Measurements from ENCODE around the gene HOXD3.

DNA sequence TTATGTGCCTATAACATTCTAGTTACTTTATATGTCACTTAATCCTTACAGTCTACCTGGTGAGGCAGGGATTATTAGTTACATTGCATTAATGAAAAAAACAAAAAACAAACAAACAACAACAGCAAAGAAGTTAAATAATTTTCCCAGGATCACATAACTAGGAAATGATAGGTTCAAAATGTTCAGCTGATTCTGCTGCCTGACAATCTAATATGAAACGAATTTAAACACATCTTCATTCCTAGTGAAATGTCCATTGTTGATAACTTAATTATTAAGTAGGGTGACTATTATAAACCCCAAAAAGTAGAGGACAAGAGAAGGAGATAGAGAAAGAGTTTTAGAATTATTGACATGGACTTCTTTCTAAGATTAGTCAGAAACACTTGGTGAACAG is 54.0 kb downstream of the HOXD3 start:
- TF ChIP-seq EZH2 (IDR thresholded peaks at IDR 0.05; ENCODE audit: borderline replicate concordance, low read depth, low read length, severe bottlenecking): no peak
- TF ChIP-seq, protein P1, sequence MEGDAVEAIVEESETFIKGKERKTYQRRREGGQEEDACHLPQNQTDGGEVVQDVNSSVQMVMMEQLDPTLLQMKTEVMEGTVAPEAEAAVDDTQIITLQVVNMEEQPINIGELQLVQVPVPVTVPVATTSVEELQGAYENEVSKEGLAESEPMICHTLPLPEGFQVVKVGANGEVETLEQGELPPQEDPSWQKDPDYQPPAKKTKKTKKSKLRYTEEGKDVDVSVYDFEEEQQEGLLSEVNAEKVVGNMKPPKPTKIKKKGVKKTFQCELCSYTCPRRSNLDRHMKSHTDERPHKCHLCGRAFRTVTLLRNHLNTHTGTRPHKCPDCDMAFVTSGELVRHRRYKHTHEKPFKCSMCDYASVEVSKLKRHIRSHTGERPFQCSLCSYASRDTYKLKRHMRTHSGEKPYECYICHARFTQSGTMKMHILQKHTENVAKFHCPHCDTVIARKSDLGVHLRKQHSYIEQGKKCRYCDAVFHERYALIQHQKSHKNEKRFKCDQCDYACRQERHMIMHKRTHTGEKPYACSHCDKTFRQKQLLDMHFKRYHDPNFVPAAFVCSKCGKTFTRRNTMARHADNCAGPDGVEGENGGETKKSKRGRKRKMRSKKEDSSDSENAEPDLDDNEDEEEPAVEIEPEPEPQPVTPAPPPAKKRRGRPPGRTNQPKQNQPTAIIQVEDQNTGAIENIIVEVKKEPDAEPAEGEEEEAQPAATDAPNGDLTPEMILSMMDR (IDR thresholded peaks at IDR 0.05; ENCODE audit: borderline replicate concordance, extremely low read depth, low read length, poor library complexity, severe bottlenecking): no peak
